HuH-7.5 (cell line): ENCODE results near the gene CENPP.

Experiments used
- DNase-seq: peaks from one replicate; pipeline ENCODE4 v3.0.0; 2011; ENCODE audit warnings: low spot score

The CENPP gene

DNA sequence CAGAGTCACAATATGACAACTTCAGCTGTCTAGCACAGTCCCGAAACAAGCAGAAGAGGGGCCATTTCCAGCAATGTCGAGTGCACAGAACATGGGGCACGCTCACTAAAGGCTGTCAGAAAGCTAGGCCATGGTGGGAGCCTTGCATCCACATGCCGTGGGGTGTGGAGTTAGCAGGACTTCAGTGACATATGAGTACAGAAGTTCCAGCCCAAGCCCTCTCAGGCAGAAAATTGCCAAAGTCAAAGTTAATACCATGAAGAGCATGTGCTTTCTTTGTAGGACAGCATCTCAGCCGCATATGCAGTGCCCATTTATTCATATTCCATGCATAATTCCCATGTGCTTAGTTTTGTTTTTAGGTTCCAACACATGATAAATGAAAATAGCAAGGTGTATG is 183.3 kb downstream of the CENPP start:
- DNase-seq: no peak

- DNase-seq: no peak
Observed at GRCh38 chr9:92510747-92511146, 185.0 kb downstream of the CENPP start.

DNA sequence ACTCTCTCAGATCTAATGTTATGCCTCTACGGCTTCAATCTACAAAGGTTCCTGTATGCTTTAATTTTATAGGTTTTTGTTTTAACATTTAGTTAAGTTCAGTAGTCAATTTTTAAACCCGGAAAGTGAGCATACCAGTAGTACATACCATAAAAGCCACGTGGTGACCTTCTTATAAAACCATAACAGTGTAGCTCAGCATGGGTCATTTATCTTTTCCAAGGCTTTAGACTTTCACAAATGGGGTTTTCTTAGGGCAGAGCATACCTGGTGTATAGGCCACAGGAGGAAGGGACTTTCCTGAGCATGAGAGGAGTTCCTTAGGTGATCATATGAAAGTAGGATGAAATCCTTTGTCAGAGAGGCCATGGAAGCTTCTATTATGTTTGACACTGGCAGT is 186.9 kb downstream of the CENPP start:
- DNase-seq: no peak

GRCh38 chr9:92513349-92513748 is 187.6 kb downstream of the CENPP start:
- DNase-seq: no peak

GRCh38 chr9:92514635-92515034 is 188.9 kb downstream of the CENPP start:
- no peak for DNase-seq

DNA sequence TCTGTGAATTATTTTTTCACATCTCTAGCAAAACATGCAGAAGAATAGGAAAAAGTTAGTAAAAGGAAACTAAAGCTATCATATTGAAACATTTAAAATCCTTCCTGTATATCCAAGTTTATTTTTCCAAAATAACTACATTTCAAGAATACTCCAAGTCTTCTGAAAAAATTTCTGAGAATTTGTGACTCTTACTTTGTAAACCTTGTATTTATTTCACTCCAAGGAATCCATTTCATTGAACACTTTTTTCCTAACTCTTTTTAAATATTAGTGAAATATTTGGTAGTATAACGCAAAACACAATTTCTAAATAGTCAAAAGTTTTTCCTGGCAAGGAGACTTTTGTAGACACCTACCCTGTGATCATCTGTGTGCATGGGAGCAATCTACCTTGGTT is 190.8 kb downstream of the CENPP start:
- DNase-seq: no peak

GRCh38 chr9:92517046-92517445 is 191.3 kb downstream of the CENPP start:
- no peak for DNase-seq

DNA sequence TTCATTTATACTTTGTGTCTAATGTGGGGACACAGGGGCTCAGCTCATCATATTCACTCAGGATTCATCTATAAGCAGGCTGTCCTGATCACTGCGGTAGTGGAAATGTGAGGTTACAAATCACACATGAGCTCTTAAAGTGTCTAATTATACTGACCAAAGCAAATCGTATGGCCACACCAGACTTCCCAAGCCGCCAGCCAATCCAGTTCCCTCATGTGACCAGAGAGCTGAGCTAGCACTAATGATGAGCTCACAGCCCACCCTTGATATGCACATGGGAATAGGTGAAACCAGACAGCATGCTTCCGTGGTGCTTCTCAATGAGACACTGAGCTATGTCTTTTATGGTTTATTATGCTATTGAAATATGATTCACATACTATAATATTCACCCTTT is 192.4 kb downstream of the CENPP start:
- DNase-seq: no peak

GRCh38 chr9:92520837-92521236 is 195.1 kb downstream of the CENPP start:
- no peak for DNase-seq

DNA sequence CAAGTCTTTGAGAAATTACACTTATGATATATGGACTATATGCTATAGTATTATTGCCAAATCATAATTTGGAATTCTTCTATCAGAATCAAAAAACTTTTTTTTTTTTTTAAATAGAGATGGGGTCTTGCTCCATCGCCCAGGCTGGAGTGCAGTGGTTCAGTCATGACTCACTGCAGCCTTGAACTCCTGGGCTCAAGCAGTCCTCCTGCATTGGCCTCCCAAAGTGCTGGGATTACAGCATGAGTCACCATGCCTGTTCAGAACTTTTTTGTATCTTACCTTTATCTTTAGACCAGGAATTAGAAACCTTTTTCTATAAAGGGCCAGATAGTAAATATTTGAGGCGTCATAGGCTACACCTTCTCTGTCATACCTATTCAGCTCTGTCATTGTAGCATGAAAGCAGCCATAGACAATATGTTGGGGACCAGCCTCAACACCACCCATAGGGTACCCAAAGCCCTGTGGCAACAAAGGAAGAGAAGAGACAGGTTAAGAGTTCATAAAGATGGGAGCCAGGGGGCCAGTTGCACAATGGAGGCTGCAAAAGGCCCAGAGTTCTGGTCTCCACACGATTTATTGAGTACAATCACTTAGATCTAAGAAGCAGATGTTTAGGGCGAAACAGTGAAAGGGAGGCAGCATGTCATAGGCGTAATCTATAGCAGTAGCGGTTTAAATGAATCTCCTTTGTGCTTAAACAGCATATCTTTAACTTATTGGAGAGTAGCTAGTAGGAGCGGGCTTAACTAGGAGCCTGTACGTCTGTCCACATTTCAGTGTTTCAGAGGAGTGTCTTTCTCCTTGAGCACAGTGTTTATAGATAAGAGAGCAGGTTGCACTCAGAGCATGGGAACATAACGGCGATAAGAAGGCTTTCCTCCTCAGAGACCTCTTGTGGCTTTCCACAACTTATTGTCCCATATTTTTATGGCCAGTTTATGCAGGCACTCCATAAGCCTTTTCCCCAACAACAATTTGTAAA is 197.5 kb downstream of the CENPP start:
- DNase-seq: no peak

GRCh38 chr9:92524881-92525280 is 199.1 kb downstream of the CENPP start:
- no peak for DNase-seq

- DNase-seq: no peak
Observed at GRCh38 chr9:92525306-92525705, 199.6 kb downstream of the CENPP start.

- DNase-seq: no peak
Observed at GRCh38 chr9:92527291-92527828, 201.6 kb downstream of the CENPP start.

- no peak for DNase-seq
Observed at GRCh38 chr9:92527832-92528521, 202.2 kb downstream of the CENPP start.

DNA sequence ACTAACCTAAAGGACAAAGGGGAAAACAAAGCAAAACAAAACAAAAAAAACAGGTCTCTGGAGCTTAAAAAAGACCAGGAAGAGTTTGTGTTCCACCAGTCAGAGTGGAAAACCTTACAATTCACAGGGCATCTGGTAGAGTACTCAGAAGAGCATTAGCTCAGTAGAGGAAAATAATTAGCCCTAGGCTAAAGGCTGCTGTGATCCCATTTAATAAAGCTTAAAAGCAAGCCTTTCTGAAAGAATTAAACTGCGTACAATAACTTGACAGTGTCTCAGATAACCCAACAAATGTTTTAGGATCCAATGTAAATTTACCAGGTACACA is 202.7 kb downstream of the CENPP start:
- DNase-seq: no peak

- DNase-seq: no peak
Observed at GRCh38 chr9:92529124-92529523, 203.4 kb downstream of the CENPP start.

DNA sequence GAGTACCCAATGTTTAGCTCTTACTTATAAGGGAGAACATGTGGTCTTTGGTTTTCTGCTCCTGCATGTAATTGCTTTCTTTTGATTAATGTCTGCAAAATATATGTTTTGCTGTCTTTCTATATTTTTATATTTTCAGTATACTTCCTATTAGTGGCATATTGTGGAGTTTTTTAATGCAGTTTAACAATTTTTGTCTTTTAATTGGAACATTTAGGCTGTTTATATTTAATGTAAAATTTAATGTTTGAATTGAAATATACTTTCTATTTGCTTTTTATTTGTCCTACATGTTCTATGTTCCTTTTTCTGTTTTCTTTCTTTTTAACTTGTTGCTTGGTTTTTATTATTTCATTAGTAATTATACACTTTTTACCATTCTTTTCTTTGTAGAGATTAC is 205.1 kb downstream of the CENPP start:
- DNase-seq: no peak

DNA sequence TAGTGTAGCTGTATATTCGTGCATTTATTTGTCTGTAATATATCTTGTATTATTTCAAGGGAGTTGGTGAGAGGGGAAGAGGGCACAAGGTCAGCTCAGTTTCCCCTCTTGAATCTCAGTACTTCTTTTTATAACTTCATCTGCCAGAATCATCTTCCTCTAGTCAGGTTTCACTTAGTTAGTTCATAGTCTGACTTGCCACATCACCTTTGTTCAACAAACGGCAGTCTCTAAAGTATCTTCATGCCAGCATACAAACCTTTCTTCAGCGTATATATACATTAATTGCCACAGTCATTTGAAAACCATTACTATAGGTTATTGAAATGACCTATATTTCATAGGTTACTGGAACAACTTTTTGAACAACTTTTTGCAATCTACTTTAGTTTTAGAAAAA is 208.5 kb downstream of the CENPP start:
- DNase-seq: no peak

DNA sequence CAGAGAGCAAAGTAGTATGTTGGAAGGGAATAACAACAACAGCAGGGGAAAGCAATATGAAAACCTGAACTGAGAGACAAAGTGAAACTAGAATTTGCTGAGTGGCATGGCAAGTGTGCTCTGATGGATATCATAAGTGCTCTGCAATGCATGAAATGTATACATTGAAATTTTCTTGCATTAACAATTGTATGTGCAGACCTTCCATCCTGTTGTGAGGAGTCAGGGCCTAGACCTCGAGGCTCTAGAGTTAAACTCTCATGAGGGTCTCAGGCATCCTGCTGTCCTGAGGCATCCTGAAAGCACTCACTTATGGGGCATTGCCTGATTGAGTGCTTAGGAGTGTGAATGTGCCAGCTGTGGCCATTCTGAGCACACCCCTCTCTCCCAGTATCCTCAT is 208.9 kb downstream of the CENPP start:
- DNase-seq: no peak

GRCh38 chr9:92535940-92536850 is 210.4 kb downstream of the CENPP start, which contains the start of gene ECM2:
Gene ECM2, minus strand, starts transcription at chr9:92535990. Its CDS starts 13,124 bp downstream, at chr9:92522866.
- DNase-seq: no peak

DNA sequence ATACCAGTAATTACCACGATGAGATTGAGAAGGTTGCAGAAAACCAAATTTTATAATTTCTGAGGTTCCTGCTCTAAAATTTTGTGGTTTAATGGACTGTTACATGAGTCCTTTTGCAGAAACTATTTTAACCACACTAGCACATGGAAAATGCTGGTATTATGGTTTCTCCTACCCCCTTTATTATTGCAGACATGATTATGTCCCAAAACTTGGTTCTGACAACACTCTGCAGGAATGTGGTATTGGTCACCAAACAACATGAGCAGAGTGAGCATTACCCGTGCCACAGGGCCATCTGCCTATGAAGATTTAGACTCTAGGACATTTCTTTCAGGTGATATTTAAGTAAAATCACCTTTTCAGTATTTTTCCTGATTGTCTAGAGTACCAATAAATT is 212.8 kb downstream of the CENPP start:
- DNase-seq: no peak

DNA sequence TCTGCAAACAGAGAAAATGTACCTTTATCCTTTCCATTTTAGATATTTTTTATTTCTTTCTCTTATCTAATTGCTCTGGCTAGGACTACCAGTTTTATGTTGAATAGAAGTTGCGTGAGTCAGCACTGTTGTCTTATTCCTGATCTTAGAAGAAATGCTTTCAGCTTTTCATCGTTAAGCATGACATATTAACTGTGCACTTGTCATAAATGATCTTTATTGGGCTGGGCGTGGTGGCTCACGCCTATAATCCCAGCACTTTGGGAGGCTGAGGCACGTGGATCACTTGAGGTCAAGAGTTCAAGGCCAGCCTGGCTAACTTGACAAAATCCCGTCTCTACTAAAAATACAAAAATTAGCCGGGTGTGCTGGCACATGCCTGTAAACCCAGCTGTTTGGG is 218.2 kb downstream of the CENPP start:
- DNase-seq: no peak
